OCI-LY1 (cell line): Measurements from ENCODE around the gene AGBL1.

ENCODE experiments used
- CTCF ChIP-seq: fragments of 200-600 bp; sonication (generic), shearing (Covaris generic); IDR thresholded peaks from 2 replicates; pipeline ENCODE4 v1.5.1; 2017; ENCODE audit warnings: mild to moderate bottlenecking, antibody characterized with exemption, low read length, moderate library complexity, mixed read lengths
- EZH2 ChIP-seq: fragments of 200-600 bp; sonication (generic), shearing (Covaris generic); IDR thresholded peaks from 2 replicates; pipeline ENCODE4 v1.8.0; 2017; ENCODE audit warnings: borderline replicate concordance, mixed run types, mild to moderate bottlenecking, antibody characterized with exemption, low read length, moderate library complexity, mixed read lengths

GRCh38 chr15:86082619-86083380 lies 3.1 kb downstream of the AGBL1 start:
- TF ChIP-seq EZH2 (no peak), CTCF (no peak)
